Tibial nerve (tissue), 4 donors: ENCODE results near the gene WFDC8.

ENCODE experiments used
- EP300 ChIP-seq, 2 donors: sonication (generic); formaldehyde crosslinking; IDR thresholded peaks; one replicate each; pipeline ENCODE4 v1.6.1; 2017; ENCODE audit warnings: antibody characterized with exemption in 2 of 2, mild to moderate bottlenecking in 1 of 2
- POLR2A ChIP-seq, 2 donors: fragments of 450-650 bp; IDR thresholded peaks; one replicate each; pipeline ENCODE4 v1.6.1; 2017; ENCODE audit warnings: antibody characterized with exemption in 2 of 2, mild to moderate bottlenecking in 2 of 2, moderate library complexity in 2 of 2
- TF ChIP-seq, protein P1 (sequence below), 5 experiments: fragments of 200-600 bp in 3 of 5; fragments of 450-650 bp in 2 of 5; sonication (generic) in 3 of 5; IDR thresholded peaks; one replicate each; pipeline ENCODE4 v1.5.1; 2016 to 2019; ENCODE audit warnings: antibody characterized with exemption in 5 of 5, mild to moderate bottlenecking in 3 of 5, moderate library complexity in 2 of 5

DNA sequence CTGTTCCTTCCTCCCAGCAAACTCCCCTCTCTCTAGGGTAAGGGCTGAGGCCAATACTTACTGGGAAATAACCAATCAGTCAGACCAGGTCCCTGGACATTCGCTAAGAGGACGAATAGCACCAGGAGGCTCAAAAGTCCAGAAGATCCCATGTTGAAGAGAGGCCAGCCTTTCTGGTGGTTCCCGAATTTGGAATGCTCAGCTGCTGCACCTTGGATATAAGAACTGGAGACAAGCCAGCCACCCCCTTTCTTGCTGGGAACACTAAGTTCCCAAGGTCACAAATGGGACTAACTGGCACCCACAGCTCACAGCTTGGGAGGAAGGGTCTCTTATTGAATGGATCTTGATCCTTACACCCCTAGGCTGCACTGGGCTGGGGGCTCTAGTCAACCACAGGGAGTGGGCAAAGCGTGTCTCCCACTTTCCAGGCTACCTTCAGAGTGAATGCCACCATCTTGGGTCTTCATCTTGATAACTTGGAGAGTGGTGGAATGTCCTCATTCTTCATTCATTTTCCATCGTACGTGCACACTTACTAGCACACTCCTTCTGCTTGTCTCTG lies 31.8 kb downstream of the WFDC8 start, which contains the start of gene EPPIN:
- TF ChIP-seq EP300 (IDR thresholded peaks at IDR 0.05) (no peak), POLR2A (IDR thresholded peaks at IDR 0.05) (no peak)
- TF ChIP-seq, protein P1, sequence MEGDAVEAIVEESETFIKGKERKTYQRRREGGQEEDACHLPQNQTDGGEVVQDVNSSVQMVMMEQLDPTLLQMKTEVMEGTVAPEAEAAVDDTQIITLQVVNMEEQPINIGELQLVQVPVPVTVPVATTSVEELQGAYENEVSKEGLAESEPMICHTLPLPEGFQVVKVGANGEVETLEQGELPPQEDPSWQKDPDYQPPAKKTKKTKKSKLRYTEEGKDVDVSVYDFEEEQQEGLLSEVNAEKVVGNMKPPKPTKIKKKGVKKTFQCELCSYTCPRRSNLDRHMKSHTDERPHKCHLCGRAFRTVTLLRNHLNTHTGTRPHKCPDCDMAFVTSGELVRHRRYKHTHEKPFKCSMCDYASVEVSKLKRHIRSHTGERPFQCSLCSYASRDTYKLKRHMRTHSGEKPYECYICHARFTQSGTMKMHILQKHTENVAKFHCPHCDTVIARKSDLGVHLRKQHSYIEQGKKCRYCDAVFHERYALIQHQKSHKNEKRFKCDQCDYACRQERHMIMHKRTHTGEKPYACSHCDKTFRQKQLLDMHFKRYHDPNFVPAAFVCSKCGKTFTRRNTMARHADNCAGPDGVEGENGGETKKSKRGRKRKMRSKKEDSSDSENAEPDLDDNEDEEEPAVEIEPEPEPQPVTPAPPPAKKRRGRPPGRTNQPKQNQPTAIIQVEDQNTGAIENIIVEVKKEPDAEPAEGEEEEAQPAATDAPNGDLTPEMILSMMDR (IDR thresholded peaks at IDR 0.05), result no peak
